Measurements from ENCODE around the gene CERS5.

The CERS5 gene

DNA sequence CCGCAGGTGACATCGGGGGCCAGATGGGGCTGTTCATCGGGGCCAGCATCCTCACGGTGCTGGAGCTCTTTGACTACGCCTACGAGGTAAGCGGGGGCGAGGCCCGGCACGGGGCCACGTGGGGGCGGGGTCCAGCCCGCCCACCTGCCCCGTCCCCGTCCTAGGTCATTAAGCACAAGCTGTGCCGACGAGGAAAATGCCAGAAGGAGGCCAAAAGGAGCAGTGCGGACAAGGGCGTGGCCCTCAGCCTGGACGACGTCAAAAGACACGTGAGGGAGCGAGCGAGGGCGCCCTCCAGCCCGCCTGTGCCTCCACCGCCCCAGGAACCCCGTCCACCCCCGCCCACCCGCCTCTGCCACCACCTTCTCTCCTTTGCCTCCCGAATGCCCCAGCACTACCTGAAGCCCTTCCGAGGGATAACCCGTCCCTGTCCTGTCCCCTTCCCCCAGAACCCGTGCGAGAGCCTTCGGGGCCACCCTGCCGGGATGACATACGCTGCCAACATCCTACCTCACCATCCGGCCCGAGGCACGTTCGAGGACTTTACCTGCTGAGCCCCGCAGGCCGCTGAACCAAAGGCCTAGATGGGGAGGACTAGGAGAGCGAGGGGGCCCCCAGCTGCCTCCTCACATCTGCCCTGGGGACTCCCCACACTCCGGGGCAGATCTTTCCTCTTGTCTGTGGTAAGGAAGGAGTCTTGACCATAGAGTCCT, 85.9 kb downstream of the CERS5 start:
- Histone ChIP-seq H3K27me3 (ENCODE audit: insufficient read depth, low read length) (no peaks in the 10 kb centered on the region), H2AFZ (ENCODE audit: insufficient read depth, low read length, poor library complexity) (no peak overlapping the region)
- no CpG with 5 or more reads among the region's 46 CpGs for WGBS (ENCODE audit: extremely low coverage, insufficient coverage, insufficient read length)

DNA sequence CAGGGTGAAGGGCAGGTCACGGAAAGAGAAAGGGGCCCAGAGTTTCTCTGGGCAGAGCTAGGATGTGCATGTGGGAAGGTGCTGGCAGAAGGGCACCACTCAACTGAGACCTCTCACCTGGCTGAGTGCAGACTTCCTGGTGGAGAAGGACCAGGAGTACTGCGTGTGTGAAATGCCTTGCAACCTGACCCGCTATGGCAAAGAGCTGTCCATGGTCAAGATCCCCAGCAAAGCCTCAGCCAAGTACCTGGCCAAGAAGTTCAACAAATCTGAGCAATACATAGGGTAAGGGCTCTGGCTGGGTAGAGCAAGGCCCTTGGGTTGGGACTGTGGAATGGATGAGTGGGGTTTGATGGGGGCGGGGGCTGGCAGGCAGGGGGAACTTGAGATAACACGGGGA, 87.4 kb downstream of the CERS5 start:
- Histone ChIP-seq H3K23ac (ENCODE audit: low read length) (no peak overlapping the region), H3K4ac (ENCODE audit: low read depth, low read length) (no peak overlapping the region), H4K91ac (ENCODE audit: low read depth, low read length) (no peak overlapping the region), H2AFZ (ENCODE audit: insufficient read depth, low read length, poor library complexity) (no peak overlapping the region), H3K27ac (ENCODE audit: low read depth, low read length) (no peak overlapping the region), H4K8ac (ENCODE audit: low read depth, low read length) (no peak overlapping the region), H2BK120ac (ENCODE audit: insufficient read depth, low read length, poor library complexity) (no peak overlapping the region), H2BK12ac (ENCODE audit: low read length) (no peak overlapping the region), H4K12ac (ENCODE audit: low read depth, low read length) (no peak overlapping the region), H3K27me3 (ENCODE audit: insufficient read depth, low read length) (no peaks in the 10 kb centered on the region), H3K14ac (ENCODE audit: low read length) (no peak overlapping the region), H3K9ac (ENCODE audit: low read length) (no peak overlapping the region), H3K4me3 (ENCODE audit: low read depth, low read length) (no peak overlapping the region), H2AK5ac (ENCODE audit: low read length) (no peak overlapping the region), H3K36me3 (ENCODE audit: control insufficient read depth in 1 of 2, insufficient read depth in 2 of 2, low read length in 2 of 2) (no peaks in the 10 kb centered on the region), H3K4me1 (ENCODE audit: control insufficient read depth in 1 of 2, insufficient read depth in 2 of 2, low read length in 2 of 2) (peaks cover 2% of the 10 kb centered on the region in 2 experiments), H3K18ac (ENCODE audit: low read length) (no peak overlapping the region), H3K79me2 (ENCODE audit: control insufficient read depth, insufficient read depth, low read length, poor library complexity) (no peaks in the 10 kb centered on the region), H3K4me2 (ENCODE audit: low read length) (no peak overlapping the region), H2BK5ac (ENCODE audit: low read depth, low read length, poor library complexity) (no peak overlapping the region), H3K79me1 (ENCODE audit: low read length) (no peaks in the 10 kb centered on the region), H3K9me3 (ENCODE audit: insufficient read depth, low read depth, low read length) (peaks cover 2% of the 10 kb centered on the region)
- WGBS (ENCODE audit: extremely low coverage, insufficient coverage, insufficient read length) = no CpG with 5 or more reads among the region's 5 CpGs
- DNase-seq = no peak

More for the DNA sequence above, 85.9 kb downstream of the CERS5 start:
- H3K36me3 ChIP-seq (ENCODE audit: control insufficient read depth in 1 of 2, insufficient read depth in 2 of 2, low read length in 2 of 2) = peaks cover 0 to 3% of the 10 kb centered on the region in 2 experiments
- H3K4me2 ChIP-seq (ENCODE audit: low read length) = no peak overlapping the region
- no peak overlapping the region for H3K4ac ChIP-seq (ENCODE audit: low read depth, low read length)
- H2BK5ac ChIP-seq (ENCODE audit: low read depth, low read length, poor library complexity) = no peak overlapping the region
- H3K9me3 ChIP-seq (ENCODE audit: insufficient read depth, low read depth, low read length) = peaks cover 2% of the 10 kb centered on the region
- no peak overlapping the region for H3K18ac ChIP-seq (ENCODE audit: low read length)
- no peak overlapping the region for H4K91ac ChIP-seq (ENCODE audit: low read depth, low read length)
- H3K79me1 ChIP-seq (ENCODE audit: low read length) = peaks cover 2% of the 10 kb centered on the region
- no peak overlapping the region for H3K27ac ChIP-seq (ENCODE audit: low read depth, low read length)
- no peak overlapping the region for H4K8ac ChIP-seq (ENCODE audit: low read depth, low read length)
- peaks cover 2 to 6% of the 10 kb centered on the region in 2 experiments for H3K4me1 ChIP-seq (ENCODE audit: control insufficient read depth in 1 of 2, insufficient read depth in 2 of 2, low read length in 2 of 2)
- no peak overlapping the region for H3K4me3 ChIP-seq (ENCODE audit: low read depth, low read length)
- no peak overlapping the region for H3K14ac ChIP-seq (ENCODE audit: low read length)
- no peak overlapping the region for H4K12ac ChIP-seq (ENCODE audit: low read depth, low read length)
- no peak overlapping the region for H2BK120ac ChIP-seq (ENCODE audit: insufficient read depth, low read length, poor library complexity)
- no peak overlapping the region for H2BK12ac ChIP-seq (ENCODE audit: low read length)
- no peaks in the 10 kb centered on the region for H3K79me2 ChIP-seq (ENCODE audit: control insufficient read depth, insufficient read depth, low read length, poor library complexity)
- no peak overlapping the region for H3K23ac ChIP-seq (ENCODE audit: low read length)
- no peak for DNase-seq
- no peak overlapping the region for H3K9ac ChIP-seq (ENCODE audit: low read length)
- no peak overlapping the region for H2AK5ac ChIP-seq (ENCODE audit: low read length)
